Fibroblast of villous mesenchyme (primary cell): Measurements from ENCODE around the gene NDUFA5. TPM values are rescaled to one million over a fixed set of nuclear protein-coding genes. Genes with fewer than 3 reads are reported as not detected.

ENCODE experiments used
- DNase-seq: peaks from one replicate; pipeline ENCODE4 v3.0.0-alpha.2; 2010; ENCODE audit warnings: low read depth
- H3K4me3 ChIP-seq: 2 replicates; pipeline ENCODE4 v1.5.1; 2011; ENCODE audit warnings: low read depth, mild to moderate bottlenecking, low read length
- total RNA-seq: library from RNA; depleted of rRNA; stranded (reverse); fragments of >200 nt; gene quantifications from 2 replicates; pipeline ENCODE4 v1.2.3, GENCODE V29; 2012
- TF ChIP-seq, protein P1 (sequence below): IDR thresholded peaks from 2 replicates; pipeline ENCODE4 v1.5.1; 2012; ENCODE audit warnings: low read depth, mild to moderate bottlenecking, low read length; ENCODE audit not compliant: insufficient read depth

Gene NDUFA5
- total RNA-seq, 1 donor = 43.2 TPM

DNA sequence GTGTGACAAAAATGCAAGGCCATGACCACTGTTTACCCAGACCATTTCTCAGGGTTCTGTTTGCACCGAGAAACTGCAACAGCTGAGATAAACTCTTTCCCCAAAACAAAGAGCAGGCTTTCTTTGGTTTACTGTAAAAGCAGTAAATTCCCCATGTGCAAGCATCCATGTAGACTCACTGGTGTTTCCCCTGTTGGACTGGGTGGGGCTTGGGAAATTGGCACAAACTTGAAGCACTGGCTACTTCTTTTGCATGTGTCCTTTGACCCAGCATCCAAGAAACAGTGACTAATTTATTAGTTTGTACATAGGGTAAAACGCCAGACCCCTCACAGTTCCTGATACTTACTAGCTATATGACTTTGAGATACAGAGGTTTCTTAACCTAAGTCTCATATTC is 35.6 kb downstream of the NDUFA5 start:
- TF ChIP-seq, protein P1, sequence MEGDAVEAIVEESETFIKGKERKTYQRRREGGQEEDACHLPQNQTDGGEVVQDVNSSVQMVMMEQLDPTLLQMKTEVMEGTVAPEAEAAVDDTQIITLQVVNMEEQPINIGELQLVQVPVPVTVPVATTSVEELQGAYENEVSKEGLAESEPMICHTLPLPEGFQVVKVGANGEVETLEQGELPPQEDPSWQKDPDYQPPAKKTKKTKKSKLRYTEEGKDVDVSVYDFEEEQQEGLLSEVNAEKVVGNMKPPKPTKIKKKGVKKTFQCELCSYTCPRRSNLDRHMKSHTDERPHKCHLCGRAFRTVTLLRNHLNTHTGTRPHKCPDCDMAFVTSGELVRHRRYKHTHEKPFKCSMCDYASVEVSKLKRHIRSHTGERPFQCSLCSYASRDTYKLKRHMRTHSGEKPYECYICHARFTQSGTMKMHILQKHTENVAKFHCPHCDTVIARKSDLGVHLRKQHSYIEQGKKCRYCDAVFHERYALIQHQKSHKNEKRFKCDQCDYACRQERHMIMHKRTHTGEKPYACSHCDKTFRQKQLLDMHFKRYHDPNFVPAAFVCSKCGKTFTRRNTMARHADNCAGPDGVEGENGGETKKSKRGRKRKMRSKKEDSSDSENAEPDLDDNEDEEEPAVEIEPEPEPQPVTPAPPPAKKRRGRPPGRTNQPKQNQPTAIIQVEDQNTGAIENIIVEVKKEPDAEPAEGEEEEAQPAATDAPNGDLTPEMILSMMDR = no peak
- H3K4me3 ChIP-seq = no peak overlapping the region
- no peak for DNase-seq

DNA sequence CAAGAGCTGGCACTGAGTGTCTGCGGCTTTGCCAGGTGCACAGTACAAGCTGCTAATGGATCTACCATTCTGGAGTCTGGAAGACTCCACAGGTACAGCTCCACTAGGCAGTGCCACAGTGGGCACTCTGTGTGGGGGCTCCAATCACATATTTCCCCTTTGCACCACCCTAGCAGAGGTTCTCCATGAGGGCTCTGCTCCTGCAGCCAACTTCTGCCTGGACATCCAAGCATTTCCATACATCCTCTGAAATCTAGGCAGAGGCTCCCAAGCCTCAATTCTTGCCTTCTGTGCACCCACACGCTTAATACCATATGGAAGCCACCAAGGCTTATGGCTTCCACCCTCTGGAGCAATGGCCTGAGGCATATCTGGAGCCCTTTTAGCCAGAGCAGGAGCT is 52.4 kb downstream of the NDUFA5 start:
- DNase-seq = no peak
- no peak overlapping the region for H3K4me3 ChIP-seq
- TF ChIP-seq, protein P1 = no peak

DNA sequence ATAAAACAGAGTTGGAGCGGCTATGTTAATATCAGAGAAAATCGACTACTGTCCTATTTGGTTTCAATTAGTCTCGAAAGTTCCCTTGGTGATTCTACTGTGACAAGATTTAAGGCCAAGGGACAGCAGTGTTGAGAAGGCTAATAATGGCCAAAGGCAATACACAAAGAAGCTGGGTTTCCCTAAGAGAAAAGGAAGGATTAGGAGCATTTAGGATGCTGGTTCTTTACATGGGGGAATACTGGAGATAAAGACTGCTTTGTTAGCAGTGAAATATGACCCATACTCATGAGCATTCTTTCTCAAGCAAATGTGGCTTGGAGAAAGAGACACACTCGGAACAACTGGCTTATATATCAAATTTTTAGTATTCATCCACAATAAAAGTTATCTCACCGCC is 55.4 kb downstream of the NDUFA5 start:
- TF ChIP-seq, protein P1 = no peak
- no peak overlapping the region for H3K4me3 ChIP-seq
- no peak for DNase-seq

DNA sequence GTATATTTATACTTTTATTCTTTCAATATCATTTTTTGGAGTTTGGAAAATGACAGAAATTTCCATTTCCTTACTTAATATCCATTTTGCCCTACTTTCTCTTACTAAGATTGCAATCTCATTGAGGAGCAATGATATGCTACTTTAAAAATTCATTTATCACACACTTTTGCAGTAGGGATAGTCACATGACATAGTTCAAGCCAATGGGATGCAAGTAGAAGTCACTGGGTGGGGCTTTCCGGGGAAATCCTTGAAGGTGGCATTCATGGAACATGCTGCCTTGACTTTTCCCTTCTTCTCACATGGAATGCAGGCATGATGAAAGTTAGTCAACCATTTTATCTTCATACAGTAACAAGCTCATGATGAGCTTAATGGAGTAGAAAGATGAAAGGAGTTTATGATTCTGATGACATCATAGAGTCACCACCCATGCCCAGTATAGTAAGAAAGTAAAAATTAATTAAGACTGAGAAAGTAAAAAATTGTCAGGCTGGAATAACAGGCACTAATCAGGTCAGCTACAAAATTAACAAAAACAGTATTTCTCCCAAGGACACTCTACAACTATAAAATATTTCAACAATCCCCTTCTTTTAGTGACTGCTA is 56.6 kb downstream of the NDUFA5 start:
- no peak overlapping the region for H3K4me3 ChIP-seq
- DNase-seq = no peak
- TF ChIP-seq, protein P1 = no peak

DNA sequence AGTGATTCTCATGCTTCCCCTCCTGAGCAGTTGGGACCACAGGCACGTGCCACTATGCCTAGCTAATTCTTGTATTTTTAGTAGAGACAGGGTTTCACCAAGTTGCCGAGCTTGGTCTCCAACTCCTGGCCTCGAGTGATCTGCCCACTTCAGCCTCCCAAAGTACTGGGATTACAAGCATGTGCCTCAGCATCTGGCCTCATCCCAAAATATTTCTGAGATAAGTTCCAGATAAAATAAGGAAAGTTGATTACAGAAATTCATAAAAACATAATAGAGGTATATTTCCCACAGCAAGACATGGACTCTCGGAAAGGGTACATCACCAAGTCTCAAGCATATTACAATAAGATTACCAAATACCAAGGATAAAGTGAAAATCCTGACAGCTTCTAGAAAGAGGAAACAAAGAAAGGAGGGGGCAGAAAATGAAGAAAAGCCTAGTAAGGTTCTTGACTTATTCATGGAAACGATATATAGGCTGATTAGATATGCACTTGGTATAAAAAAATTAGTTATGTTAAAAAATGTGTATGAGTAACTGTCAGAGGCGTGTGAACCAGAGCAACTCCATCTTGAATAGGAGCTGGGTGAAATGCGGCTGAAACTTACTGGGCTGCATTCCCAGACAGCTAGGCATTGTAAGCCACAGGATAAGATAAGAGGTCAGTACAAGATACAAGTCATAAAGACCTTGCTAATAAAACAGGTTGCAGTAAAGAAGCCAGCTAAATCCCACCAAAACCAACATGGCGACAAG is 58.2 kb downstream of the NDUFA5 start:
- TF ChIP-seq, protein P1 = no peak
- H3K4me3 ChIP-seq = no peak overlapping the region
- peak; percentile 66 for DNase-seq

DNA sequence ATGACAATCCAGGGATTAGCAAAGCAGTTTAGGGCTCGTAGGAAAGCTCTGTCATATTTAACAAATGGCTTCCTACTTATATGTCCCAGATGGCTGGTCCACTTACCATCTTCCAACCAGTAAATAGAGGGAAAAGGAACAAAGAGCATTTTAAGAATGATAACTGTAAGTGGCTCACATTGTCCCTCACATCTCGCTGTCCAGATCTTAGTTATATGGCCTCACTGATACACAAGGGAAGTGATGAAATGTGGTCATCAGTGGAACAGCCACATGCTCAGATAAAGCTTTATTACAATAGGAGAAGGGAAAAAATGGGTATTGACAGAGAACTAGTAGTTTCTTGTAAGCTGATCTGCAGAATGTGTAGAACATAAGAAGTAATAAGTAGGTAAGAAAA is 59.0 kb downstream of the NDUFA5 start:
- peak; percentile 4 for DNase-seq
- no peak overlapping the region for H3K4me3 ChIP-seq
- TF ChIP-seq, protein P1 = no peak

DNA sequence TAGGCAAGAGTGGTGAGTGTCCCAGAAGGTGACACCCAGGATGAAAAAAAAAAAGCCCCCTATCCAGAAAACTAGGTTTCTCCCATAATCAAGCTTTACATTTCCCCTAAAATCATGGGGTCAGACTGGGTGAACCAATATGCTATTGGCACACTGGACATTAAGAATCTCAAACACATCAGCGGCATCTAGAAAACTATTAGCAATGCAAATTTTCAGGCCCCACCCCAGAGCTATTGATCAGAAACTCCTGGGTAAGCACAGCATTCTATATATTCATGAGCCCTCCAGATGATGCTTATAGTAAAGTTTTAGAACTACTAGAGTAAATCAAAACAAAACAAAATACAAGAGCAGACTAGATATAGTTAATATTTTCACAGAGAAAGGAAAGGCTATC is 59.6 kb downstream of the NDUFA5 start:
- no peak overlapping the region for H3K4me3 ChIP-seq
- no peak for DNase-seq
- TF ChIP-seq, protein P1 = no peak
